MM.1S (cell line): ENCODE results near the gene ABCC4.

Experiments used
- DNase-seq: peaks from one replicate; pipeline ENCODE4 v3.0.0-alpha.2; 2015
- H2AFZ ChIP-seq: fragments of 300-600 bp; sonication (generic); 2 replicates; pipeline ENCODE4 v1.6.0; 2016; ENCODE audit warnings: antibody characterized with exemption, low read length
- H3F3A ChIP-seq: fragments of 300-600 bp; sonication (generic); 2 replicates; pipeline ENCODE4 v1.6.1; 2016; ENCODE audit warnings: mild to moderate bottlenecking, antibody characterized with exemption, low read length, moderate library complexity, mixed read lengths; ENCODE audit not compliant: insufficient read depth
- H3K27ac ChIP-seq: fragments of 300-600 bp; sonication (generic); 2 replicates; pipeline ENCODE4 v1.5.1; 2016; ENCODE audit warnings: mild to moderate bottlenecking, low read length
- H3K27me3 ChIP-seq: fragments of 300-600 bp; sonication (generic); replicated peaks from 2 replicates; pipeline ENCODE4 v1.6.0; 2016; ENCODE audit warnings: low read length; ENCODE audit not compliant: insufficient read depth
- H3K36me3 ChIP-seq: fragments of 300-600 bp; sonication (generic); replicated peaks from 2 replicates; pipeline ENCODE4 v1.6.1; 2016; ENCODE audit warnings: mild to moderate bottlenecking, low read length, mixed read lengths; ENCODE audit not compliant: insufficient read depth
- H3K4me1 ChIP-seq: fragments of 300-600 bp; sonication (generic); 2 replicates; pipeline ENCODE4 v1.6.1; 2016; ENCODE audit warnings: low read length, mixed read lengths
- H3K4me2 ChIP-seq: fragments of 300-600 bp; sonication (generic); 2 replicates; pipeline ENCODE4 v1.6.0; 2016; ENCODE audit warnings: low read depth, low read length
- H3K4me3 ChIP-seq: fragments of 300-600 bp; sonication (generic); 2 replicates; pipeline ENCODE4 v1.5.1; 2016; ENCODE audit warnings: low read length, mixed read lengths
- H3K79me2 ChIP-seq: fragments of 300-600 bp; sonication (generic); 2 replicates; pipeline ENCODE4 v1.6.1; 2016; ENCODE audit warnings: mixed run types, low read length, mixed read lengths
- H3K9ac ChIP-seq: fragments of 300-600 bp; sonication (generic); 2 replicates; pipeline ENCODE4 v1.6.1; 2016; ENCODE audit warnings: low read length, mixed read lengths
- H3K9me2 ChIP-seq: fragments of 300-600 bp; sonication (generic); replicated peaks from 2 replicates; pipeline ENCODE4 v1.6.1; 2016; ENCODE audit warnings: mild to moderate bottlenecking, low read length, mixed read lengths; ENCODE audit not compliant: insufficient read depth
- H3K9me3 ChIP-seq: fragments of 300-600 bp; sonication (generic); replicated peaks from 2 replicates; pipeline ENCODE4 v1.6.1; 2016; ENCODE audit warnings: mild to moderate bottlenecking, low read length, mixed read lengths; ENCODE audit not compliant: insufficient read depth
- H4K20me1 ChIP-seq: fragments of 300-600 bp; sonication (generic); 2 replicates; pipeline ENCODE4 v1.6.1; 2016; ENCODE audit warnings: mild to moderate bottlenecking, low read length, moderate library complexity, mixed read lengths; ENCODE audit not compliant: insufficient read depth
- EZH2 ChIP-seq: fragments of 300-600 bp; sonication (generic); optimal IDR thresholded peaks from 2 replicates; pipeline ENCODE3; 2017; ENCODE audit warnings: low read depth, mild to moderate bottlenecking, antibody characterized with exemption, low read length, mixed read lengths
- EZH2phosphoT487 ChIP-seq: fragments of 300-600 bp; sonication (generic); IDR thresholded peaks from 2 replicates; pipeline ENCODE4 v1.6.1; 2018; ENCODE audit warnings: antibody characterized with exemption, low read length
- TF ChIP-seq, protein P1 (sequence below): fragments of 300-600 bp; sonication (generic); IDR thresholded peaks from 2 replicates; pipeline ENCODE4 v1.5.1; 2016; ENCODE audit warnings: antibody characterized with exemption, low read length, mixed read lengths

The ABCC4 gene

GRCh38 chr13:95124959-95125358 lies 176.3 kb downstream of the ABCC4 start:
- TF ChIP-seq, protein P1, sequence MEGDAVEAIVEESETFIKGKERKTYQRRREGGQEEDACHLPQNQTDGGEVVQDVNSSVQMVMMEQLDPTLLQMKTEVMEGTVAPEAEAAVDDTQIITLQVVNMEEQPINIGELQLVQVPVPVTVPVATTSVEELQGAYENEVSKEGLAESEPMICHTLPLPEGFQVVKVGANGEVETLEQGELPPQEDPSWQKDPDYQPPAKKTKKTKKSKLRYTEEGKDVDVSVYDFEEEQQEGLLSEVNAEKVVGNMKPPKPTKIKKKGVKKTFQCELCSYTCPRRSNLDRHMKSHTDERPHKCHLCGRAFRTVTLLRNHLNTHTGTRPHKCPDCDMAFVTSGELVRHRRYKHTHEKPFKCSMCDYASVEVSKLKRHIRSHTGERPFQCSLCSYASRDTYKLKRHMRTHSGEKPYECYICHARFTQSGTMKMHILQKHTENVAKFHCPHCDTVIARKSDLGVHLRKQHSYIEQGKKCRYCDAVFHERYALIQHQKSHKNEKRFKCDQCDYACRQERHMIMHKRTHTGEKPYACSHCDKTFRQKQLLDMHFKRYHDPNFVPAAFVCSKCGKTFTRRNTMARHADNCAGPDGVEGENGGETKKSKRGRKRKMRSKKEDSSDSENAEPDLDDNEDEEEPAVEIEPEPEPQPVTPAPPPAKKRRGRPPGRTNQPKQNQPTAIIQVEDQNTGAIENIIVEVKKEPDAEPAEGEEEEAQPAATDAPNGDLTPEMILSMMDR = no peak
- TF ChIP-seq EZH2 (no peak), EZH2phosphoT487 (no peak)

DNA sequence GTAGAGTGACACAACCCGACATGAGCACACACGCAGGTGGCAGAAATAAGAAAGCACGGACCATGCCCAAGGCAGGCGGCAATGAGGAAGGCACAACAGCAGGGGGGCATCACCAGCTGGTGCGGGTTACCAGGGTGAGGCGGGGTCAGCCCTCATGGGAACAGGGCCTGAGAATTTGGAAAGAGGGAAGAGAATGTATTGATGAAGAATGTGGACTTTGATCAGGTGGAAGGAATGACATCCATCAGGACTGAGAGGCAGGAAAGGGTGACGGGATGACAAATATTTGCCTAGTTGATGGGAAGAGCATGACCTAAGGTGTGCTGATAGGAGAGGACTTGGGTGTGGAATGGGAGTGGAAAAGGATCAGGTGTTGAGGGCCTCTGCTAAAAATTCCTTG lies 177.5 kb downstream of the ABCC4 start:
- H3K4me1 ChIP-seq = no peaks in the 10 kb centered on the region
- no peak overlapping the region for H3K4me3 ChIP-seq
- H3K4me2 ChIP-seq = no peak overlapping the region
- no peaks in the 10 kb centered on the region for H4K20me1 ChIP-seq
- DNase-seq = no peak
- no peaks in the 10 kb centered on the region for H3K79me2 ChIP-seq
- H3K9ac ChIP-seq = no peak overlapping the region
- TF ChIP-seq, protein P1 = no peak
- TF ChIP-seq EZH2 = no peak
- no peak for TF ChIP-seq EZH2phosphoT487
- no peaks in the 10 kb centered on the region for H3F3A ChIP-seq
- H3K27me3 ChIP-seq = no peaks in the 10 kb centered on the region
- no peaks in the 10 kb centered on the region for H3K36me3 ChIP-seq
- H3K9me3 ChIP-seq = no peaks in the 10 kb centered on the region
- no peaks in the 10 kb centered on the region for H3K9me2 ChIP-seq
- H3K27ac ChIP-seq = no peak overlapping the region
- H2AFZ ChIP-seq = no peak overlapping the region

More at GRCh38 chr13:95124959-95125358, 176.3 kb downstream of the ABCC4 start:
- H3K4me2 ChIP-seq = no peak overlapping the region
- H3K27ac ChIP-seq = no peak overlapping the region
- no peaks in the 10 kb centered on the region for H3K27me3 ChIP-seq
- no peak overlapping the region for H3K4me3 ChIP-seq
- no peaks in the 10 kb centered on the region for H3K36me3 ChIP-seq
- no peak overlapping the region for H3K9ac ChIP-seq
- no peaks in the 10 kb centered on the region for H3K9me3 ChIP-seq
- H3K9me2 ChIP-seq = no peaks in the 10 kb centered on the region
- no peaks in the 10 kb centered on the region for H4K20me1 ChIP-seq
- H3K79me2 ChIP-seq = no peaks in the 10 kb centered on the region
- no peaks in the 10 kb centered on the region for H3K4me1 ChIP-seq
- DNase-seq = no peak
- no peaks in the 10 kb centered on the region for H3F3A ChIP-seq
- no peak overlapping the region for H2AFZ ChIP-seq

DNA sequence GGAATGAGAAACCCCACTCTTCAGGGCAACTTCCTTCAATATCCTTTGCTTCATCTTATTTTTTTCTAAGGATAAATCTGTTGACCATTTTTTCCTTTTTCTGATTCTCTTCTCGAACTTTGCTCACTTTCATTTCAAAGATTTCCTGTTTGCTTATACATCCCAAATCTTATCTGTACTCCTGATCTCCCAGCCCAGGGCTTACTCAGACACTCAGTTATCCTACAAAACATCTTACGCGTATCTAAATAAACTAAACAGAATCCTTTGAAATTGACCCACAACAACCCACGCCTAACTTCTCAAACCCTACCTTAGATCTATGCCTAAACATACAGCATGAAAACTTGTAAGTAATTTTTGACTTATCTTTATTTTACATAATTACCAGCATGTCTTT lies 179.2 kb downstream of the ABCC4 start:
- Histone ChIP-seq H3K4me2 (no peak overlapping the region), H2AFZ (no peak overlapping the region), H3K79me2 (no peaks in the 10 kb centered on the region), H3K4me1 (no peaks in the 10 kb centered on the region), H3K36me3 (no peaks in the 10 kb centered on the region), H3K9me2 (no peaks in the 10 kb centered on the region), H3F3A (no peaks in the 10 kb centered on the region), H3K27ac (no peak overlapping the region), H3K9me3 (no peaks in the 10 kb centered on the region), H3K9ac (no peak overlapping the region), H3K4me3 (no peak overlapping the region), H3K27me3 (no peaks in the 10 kb centered on the region), H4K20me1 (no peaks in the 10 kb centered on the region)
- no peak for DNase-seq
- no peak for TF ChIP-seq EZH2
- TF ChIP-seq, protein P1 = no peak
- TF ChIP-seq EZH2phosphoT487 = no peak
